T follicular helper cell (primary cell): ENCODE results near the gene FYB2.

Source experiments
- DNase-seq: peaks from one replicate; pipeline ENCODE4 v3.0.0-alpha.2; 2020; ENCODE audit warnings: low read depth

Gene FYB2

GRCh38 chr1:56833088-56833487 is 13.9 kb upstream of the FYB2 start:
- DNase-seq = no peak

GRCh38 chr1:56831871-56832693 is 12.9 kb upstream of the FYB2 start:
- peak; percentile 31 for DNase-seq

GRCh38 chr1:56830052-56830451 is 10.8 kb upstream of the FYB2 start:
- no peak for DNase-seq

GRCh38 chr1:56827711-56828110 is 8.5 kb upstream of the FYB2 start:
- no peak for DNase-seq

GRCh38 chr1:56825436-56825835 is 6.2 kb upstream of the FYB2 start:
- no peak for DNase-seq

- no peak for DNase-seq
Measured at GRCh38 chr1:56824938-56825337, 5.7 kb upstream of the FYB2 start.

- no peak for DNase-seq
Measured at GRCh38 chr1:56824271-56824670, 5.1 kb upstream of the FYB2 start.

- DNase-seq = no peak
Measured at GRCh38 chr1:56821462-56821797, 2.2 kb upstream of the FYB2 start.

GRCh38 chr1:56820755-56821461 is 1.7 kb upstream of the FYB2 start:
- peak; percentile 28 for DNase-seq

- DNase-seq = no peak
Measured at GRCh38 chr1:56817716-56818463, 1.3 kb downstream of the FYB2 start.

- no peak for DNase-seq
Measured at GRCh38 chr1:56816909-56817308, 2.3 kb downstream of the FYB2 start.

- no peak for DNase-seq
Measured at GRCh38 chr1:56816264-56816663, 2.9 kb downstream of the FYB2 start.

GRCh38 chr1:56814205-56814604 is 5.0 kb downstream of the FYB2 start:
- DNase-seq = no peak

- no peak for DNase-seq
Measured at GRCh38 chr1:56811331-56811730, 7.9 kb downstream of the FYB2 start.

GRCh38 chr1:56808410-56808809 is 10.8 kb downstream of the FYB2 start:
- DNase-seq = no peak

GRCh38 chr1:56806804-56807203 is 12.4 kb downstream of the FYB2 start:
- no peak for DNase-seq

- DNase-seq = no peak
Measured at GRCh38 chr1:56803561-56804156, 15.5 kb downstream of the FYB2 start.

GRCh38 chr1:56799605-56800400 is 19.4 kb downstream of the FYB2 start:
- DNase-seq = no peak

GRCh38 chr1:56798053-56798471 is 21.1 kb downstream of the FYB2 start:
- no peak for DNase-seq

- DNase-seq = no peak
Measured at GRCh38 chr1:56797065-56797685, 22.0 kb downstream of the FYB2 start.

GRCh38 chr1:56795870-56796269 is 23.3 kb downstream of the FYB2 start:
- no peak for DNase-seq
